ENCODE data around the gene USP9X.
"Not testable (repeated sequence)": the region's sequence is repeated elsewhere in the genome, so short reads cannot be mapped to it uniquely, and the experiment has no call there.

The USP9X gene

GRCh38 chrX:41110801-41111625, 25.8 kb downstream of the USP9X start:
- Histone ChIP-seq H3K9me3 (ENCODE audit: low read length) (no peaks in the 10 kb centered on the region), H3K9ac (ENCODE audit: low read length) (no peak overlapping the region), H3K27ac (ENCODE audit: low read depth, low read length, poor library complexity, severe bottlenecking) (peak overlapping the region; percentile 36), H3F3A (ENCODE audit: insufficient read depth, low read length) (no peaks in the 10 kb centered on the region), H3K27me3 (ENCODE audit: insufficient read depth, low read length) (no peaks in the 10 kb centered on the region), H3K79me2 (ENCODE audit: insufficient read depth, low read length) (peaks cover 79% of the 10 kb centered on the region), H4K20me1 (ENCODE audit: insufficient read depth, low read length) (no peaks in the 10 kb centered on the region), H3K4me1 (ENCODE audit: insufficient read depth, low read length, severe bottlenecking) (peaks cover 76% of the 10 kb centered on the region), H3K4me2 (ENCODE audit: low read length) (no peak overlapping the region; the same call in 1 of the 2 replicates), H3K4me3 (ENCODE audit: low read depth, low read length, poor library complexity, severe bottlenecking) (no peak overlapping the region), H2AFZ (ENCODE audit: low read length) (no peak overlapping the region), H3K9me2 (ENCODE audit: low read depth, low read length) (no peaks in the 10 kb centered on the region), H3K36me3 (ENCODE audit: insufficient read depth, low read length) (peaks cover 3% of the 10 kb centered on the region; the same call in 1 of the 2 replicates)
- no peak for TF ChIP-seq EZH2 (IDR thresholded peaks at IDR 0.05; ENCODE audit: borderline replicate concordance, low read length)
- TF ChIP-seq CTCF (IDR thresholded peaks at IDR 0.05; ENCODE audit: low read length), result no peak

GRCh38 chrX:41115104-41115425, 29.8 kb downstream of the USP9X start:
- H3K9me3 ChIP-seq (ENCODE audit: low read length); H4K20me1 ChIP-seq (ENCODE audit: insufficient read depth, low read length); H3K27me3 ChIP-seq (ENCODE audit: insufficient read depth, low read length); H3K9me2 ChIP-seq (ENCODE audit: low read depth, low read length); H3K36me3 ChIP-seq (ENCODE audit: insufficient read depth, low read length); H3K9ac ChIP-seq (ENCODE audit: low read length); H2AFZ ChIP-seq (ENCODE audit: low read length); H3K27ac ChIP-seq (ENCODE audit: low read depth, low read length, poor library complexity, severe bottlenecking); H3K4me2 ChIP-seq (ENCODE audit: low read length); H3K4me3 ChIP-seq (ENCODE audit: low read depth, low read length, poor library complexity, severe bottlenecking); H3F3A ChIP-seq (ENCODE audit: insufficient read depth, low read length): not testable (repeated sequence)
- peaks cover 91% of the 10 kb centered on the region for H3K4me1 ChIP-seq (ENCODE audit: insufficient read depth, low read length, severe bottlenecking)
- H3K79me2 ChIP-seq (ENCODE audit: insufficient read depth, low read length), result peaks cover 82% of the 10 kb centered on the region
- TF ChIP-seq CTCF (IDR thresholded peaks at IDR 0.05; ENCODE audit: low read length), result peak; percentile 40

GRCh38 chrX:41116948-41117347, 31.7 kb downstream of the USP9X start:
- Histone ChIP-seq H4K20me1 (ENCODE audit: insufficient read depth, low read length) (no peaks in the 10 kb centered on the region), H3K27ac (ENCODE audit: low read depth, low read length, poor library complexity, severe bottlenecking) (peak overlapping the region; percentile 17), H3K27me3 (ENCODE audit: insufficient read depth, low read length) (no peaks in the 10 kb centered on the region), H3K79me2 (ENCODE audit: insufficient read depth, low read length) (peaks cover 84% of the 10 kb centered on the region), H3K4me3 (ENCODE audit: low read depth, low read length, poor library complexity, severe bottlenecking) (peak overlapping the region; percentile 24), H3F3A (ENCODE audit: insufficient read depth, low read length) (no peaks in the 10 kb centered on the region), H3K4me2 (ENCODE audit: low read length) (peak overlapping the region; percentile 47), H3K36me3 (ENCODE audit: insufficient read depth, low read length) (no peaks in the 10 kb centered on the region), H3K4me1 (ENCODE audit: insufficient read depth, low read length, severe bottlenecking) (peaks cover 90% of the 10 kb centered on the region), H2AFZ (ENCODE audit: low read length) (no peak overlapping the region), H3K9me2 (ENCODE audit: low read depth, low read length) (no peaks in the 10 kb centered on the region), H3K9me3 (ENCODE audit: low read length) (no peaks in the 10 kb centered on the region), H3K9ac (ENCODE audit: low read length) (no peak overlapping the region)
- TF ChIP-seq CTCF (IDR thresholded peaks at IDR 0.05; ENCODE audit: low read length) (no peak), EZH2 (IDR thresholded peaks at IDR 0.05; ENCODE audit: borderline replicate concordance, low read length) (no peak)

All from OCI-LY1 (cell line).